Stimulated activated naive B cell treated with anti-CD40 and anti-IgM and Interleukin-4, amounts not matched to agents 10 μg/mL and 1 μg/mL and 100 μg/mL, for 72 hours (primary cell): ENCODE results near the gene CARD10.

Experiments
- ATAC-seq, 2 donors: fragments of 150-1000 bp; cut with Tn5 transposase; replicated peaks; 2 replicates each; pipeline ENCODE4 v1.10.0; 2021; ENCODE audit warnings: moderate library complexity in 1 of 2
- DNase-seq: peaks from one replicate; pipeline ENCODE4 v3.0.0; 2021
- H3K27ac Mint-ChIP-seq: one replicate; pipeline ENCODE4 v1.8.0; 2022; ENCODE audit warnings: mild to moderate bottlenecking, mixed read lengths
- H3K27me3 Mint-ChIP-seq, 2 donors: one replicate each; pipeline ENCODE4 v1.8.0; 2022; ENCODE audit warnings: mixed read lengths in 2 of 2
- H3K36me3 Mint-ChIP-seq, 2 donors: one replicate each; pipeline ENCODE4 v1.8.0; 2022; ENCODE audit warnings: mixed read lengths in 2 of 2, mild to moderate bottlenecking in 1 of 2
- H3K4me1 Mint-ChIP-seq, 2 donors: one replicate each; pipeline ENCODE4 v1.8.0; 2022; ENCODE audit warnings: mixed read lengths in 2 of 2, mild to moderate bottlenecking in 1 of 2
- H3K4me3 Mint-ChIP-seq, 2 donors: one replicate each; pipeline ENCODE4 v1.8.0; 2022; ENCODE audit warnings: mild to moderate bottlenecking in 2 of 2, mixed read lengths in 2 of 2, moderate library complexity in 1 of 2
- H3K9me3 Mint-ChIP-seq, 2 donors: one replicate each; pipeline ENCODE4 v1.8.0; 2022; ENCODE audit warnings: mixed read lengths in 2 of 2, mild to moderate bottlenecking in 1 of 2

CARD10 gene

GRCh38 chr22:37499027-37499707 lies 20.0 kb downstream of the CARD10 start:
- Mint-ChIP-seq H3K9me3 (no peaks in the 10 kb centered on the region), H3K27me3 (peaks cover 46 to 54% of the 10 kb centered on the region in 2 donors), H3K4me3 (no peak overlapping the region), H3K4me1 (peaks cover 3 to 8% of the 10 kb centered on the region in 2 donors), H3K36me3 (no peaks in the 10 kb centered on the region), H3K27ac (no peak overlapping the region)
- DNase-seq (no peak), ATAC-seq (no peak)

DNA sequence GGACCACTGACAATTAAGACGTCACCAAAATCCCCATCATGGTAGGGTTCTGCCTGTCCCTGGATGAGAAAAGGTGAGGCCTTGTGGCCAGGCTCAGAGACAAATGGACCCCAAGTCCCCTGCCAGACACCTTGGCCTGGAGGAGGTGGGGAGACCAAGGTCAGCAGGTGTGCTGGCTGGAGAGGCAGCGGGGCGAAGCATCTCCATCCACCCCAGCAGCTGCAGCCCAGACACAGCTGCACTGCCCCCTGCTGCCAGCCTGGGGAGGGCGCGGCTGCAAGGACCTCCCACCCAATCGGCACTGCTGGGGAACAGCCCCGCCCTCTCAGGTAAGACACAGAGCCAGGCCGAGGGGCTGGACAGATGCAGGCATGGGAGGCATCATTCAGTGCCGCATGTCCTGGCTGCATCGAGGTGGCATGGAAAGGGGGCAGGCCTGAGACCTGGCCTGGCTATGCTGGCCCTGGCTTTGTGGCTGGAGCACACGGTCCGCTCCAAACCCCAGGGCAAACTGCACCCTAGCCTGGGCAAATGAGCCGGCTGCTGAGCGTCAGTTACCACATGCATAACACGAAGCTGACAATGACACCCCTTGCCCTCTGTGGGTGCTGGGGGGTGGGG lies 20.8 kb downstream of the CARD10 start:
- peak; percentile 61 for DNase-seq
- peaks cover 7 to 12% of the 10 kb centered on the region in 2 donors for H3K4me1 Mint-ChIP-seq
- H3K27me3 Mint-ChIP-seq: peaks cover 46 to 54% of the 10 kb centered on the region in 2 donors
- H3K9me3 Mint-ChIP-seq: no peaks in the 10 kb centered on the region
- H3K36me3 Mint-ChIP-seq: no peaks in the 10 kb centered on the region
- no peak overlapping the region for H3K4me3 Mint-ChIP-seq
- H3K27ac Mint-ChIP-seq: no peak overlapping the region
- peak; percentile 95 to 97 for ATAC-seq

DNA sequence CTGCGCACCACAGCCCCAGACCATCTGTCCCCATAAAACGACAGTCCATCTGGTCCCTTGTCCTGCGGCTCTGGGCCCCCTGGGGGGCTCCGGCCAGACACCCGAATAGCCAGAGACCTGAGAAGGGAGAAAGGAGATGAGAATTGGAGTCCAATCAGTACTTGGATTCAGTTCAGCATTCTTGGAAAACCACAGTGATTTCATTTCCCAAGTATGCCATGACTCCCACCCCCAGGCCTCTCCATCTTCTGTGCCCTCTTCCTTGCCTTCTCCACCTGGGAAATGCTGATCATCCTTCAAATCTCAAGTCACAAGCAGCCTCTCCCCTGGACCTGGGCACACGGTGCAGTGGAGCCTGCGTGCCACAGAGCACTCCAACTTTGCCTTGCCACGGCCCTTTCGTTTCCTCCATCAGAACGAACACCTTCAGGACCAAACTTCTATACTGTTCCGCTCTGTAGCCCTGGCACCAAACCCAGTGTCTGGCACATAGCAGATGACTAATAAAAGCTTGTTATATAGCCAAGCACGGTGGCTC lies 22.1 kb downstream of the CARD10 start:
- DNase-seq (no peak), ATAC-seq (no peak)
- Mint-ChIP-seq H3K9me3 (no peaks in the 10 kb centered on the region), H3K36me3 (no peaks in the 10 kb centered on the region), H3K27ac (no peak overlapping the region), H3K27me3 (peaks cover 40 to 49% of the 10 kb centered on the region in 2 donors), H3K4me3 (no peak overlapping the region), H3K4me1 (peaks cover 12 to 20% of the 10 kb centered on the region in 2 donors)

DNA sequence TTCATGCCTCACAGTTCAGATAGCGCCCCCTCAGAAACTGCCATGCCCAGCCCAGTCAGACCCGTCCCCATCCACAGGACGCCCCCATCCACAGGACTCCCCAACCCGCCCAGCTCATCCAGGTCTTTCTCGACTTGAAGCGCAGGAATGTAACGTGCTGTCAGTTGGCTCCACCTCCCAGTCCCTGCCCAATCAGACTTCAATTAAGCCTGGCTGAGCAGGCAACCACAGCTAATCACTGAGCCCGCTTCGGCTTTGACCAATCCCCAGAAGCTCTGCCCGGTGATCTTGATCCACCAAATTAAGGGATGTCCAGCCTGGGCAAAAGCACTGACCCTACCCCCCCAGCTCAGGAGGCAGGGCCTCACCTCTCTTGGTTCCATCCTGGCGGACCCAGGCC lies 22.6 kb downstream of the CARD10 start:
- Mint-ChIP-seq H3K36me3 (no peaks in the 10 kb centered on the region), H3K4me3 (no peak overlapping the region), H3K27me3 (peaks cover 37 to 45% of the 10 kb centered on the region in 2 donors), H3K27ac (no peak overlapping the region), H3K9me3 (no peaks in the 10 kb centered on the region), H3K4me1 (peaks cover 12 to 20% of the 10 kb centered on the region in 2 donors)
- DNase-seq (no peak), ATAC-seq (no peak)

DNA sequence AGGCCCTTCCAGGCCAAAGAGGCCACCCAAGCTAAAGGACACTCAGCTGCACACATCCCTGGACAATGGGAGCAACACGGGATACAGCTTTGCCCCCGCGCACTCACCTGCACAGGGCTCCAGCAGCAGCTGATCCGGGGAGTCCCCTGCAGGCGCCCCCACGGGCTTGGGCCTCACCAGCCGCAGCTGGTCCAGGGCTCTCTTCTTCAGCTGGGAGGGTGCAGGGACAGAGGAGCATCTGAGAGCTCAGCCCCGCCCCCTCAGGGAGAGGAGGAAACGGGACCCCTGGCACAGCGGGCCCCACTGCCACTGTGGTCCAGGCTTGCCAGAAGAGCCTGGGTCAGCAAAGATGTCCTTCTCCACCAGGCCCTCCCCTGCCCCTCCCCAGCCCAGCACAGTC lies 25.2 kb downstream of the CARD10 start:
- Mint-ChIP-seq H3K27me3 (peaks cover 12 to 21% of the 10 kb centered on the region in 2 donors), H3K36me3 (no peaks in the 10 kb centered on the region), H3K4me1 (peaks cover 20 to 21% of the 10 kb centered on the region in 2 donors), H3K4me3 (no peak overlapping the region), H3K27ac (no peak overlapping the region), H3K9me3 (no peaks in the 10 kb centered on the region)
- no peak for ATAC-seq
- DNase-seq: no peak

- Mint-ChIP-seq H3K36me3 (no peaks in the 10 kb centered on the region), H3K9me3 (no peaks in the 10 kb centered on the region), H3K4me1 (peaks cover 20 to 28% of the 10 kb centered on the region in 2 donors), H3K4me3 (no peak overlapping the region), H3K27ac (no peak overlapping the region), H3K27me3 (peaks cover 8 to 16% of the 10 kb centered on the region in 2 donors)
- DNase-seq (peak; percentile 41), ATAC-seq (peak; percentile 71 to 77)
These were observed 26.5 kb downstream of the CARD10 start for GRCh38 chr22:37492428-37493344.

DNA sequence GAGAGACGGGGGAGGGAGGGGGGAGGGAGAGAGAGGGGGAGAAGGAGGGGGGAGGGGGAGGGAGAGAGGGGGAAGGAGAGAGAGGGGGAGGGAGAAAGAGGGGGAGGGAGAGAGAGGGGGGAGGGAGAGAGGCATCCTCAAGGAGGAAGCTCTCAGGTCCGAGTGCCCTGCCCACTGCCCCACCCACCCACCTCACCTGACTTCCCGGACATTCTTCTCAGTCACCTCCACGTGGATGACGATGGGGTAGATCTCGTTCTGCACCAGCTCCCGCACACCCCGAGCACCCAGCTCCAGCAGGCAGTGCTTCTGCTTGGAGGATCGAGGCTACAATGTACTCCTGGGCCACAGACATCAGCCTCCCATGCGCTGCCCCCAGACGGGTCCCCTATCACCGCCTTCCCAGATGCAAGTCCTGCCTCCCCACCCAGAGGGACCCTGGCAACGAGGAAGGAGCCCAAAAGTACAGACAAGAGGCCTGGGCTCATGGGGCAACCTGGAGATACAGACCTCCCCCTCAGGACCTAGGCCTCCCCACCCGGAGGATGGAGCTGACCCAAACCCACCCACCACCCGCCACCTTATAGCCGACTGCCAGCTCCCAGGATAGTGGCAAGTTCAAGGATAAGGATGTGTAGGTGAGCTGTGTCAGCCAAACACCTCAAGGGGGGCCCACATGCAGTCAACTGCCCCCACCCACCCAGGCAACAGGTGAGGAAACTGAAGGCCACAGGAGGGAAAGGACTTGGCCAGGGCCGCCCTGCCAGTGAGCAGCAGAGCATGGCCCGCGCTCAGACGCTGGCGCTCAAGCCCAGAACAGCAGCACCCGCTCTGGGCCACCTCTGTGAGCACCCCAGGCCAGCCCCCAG lies 27.4 kb downstream of the CARD10 start:
- Mint-ChIP-seq H3K27me3 (peaks cover 4 to 10% of the 10 kb centered on the region in 2 donors), H3K36me3 (no peaks in the 10 kb centered on the region), H3K9me3 (no peaks in the 10 kb centered on the region), H3K4me1 (peaks cover 29 to 37% of the 10 kb centered on the region in 2 donors), H3K4me3 (no peak overlapping the region), H3K27ac (no peak overlapping the region)
- DNase-seq: no peak
- ATAC-seq: no peak

GRCh38 chr22:37491106-37491505 lies 28.1 kb downstream of the CARD10 start:
- Mint-ChIP-seq H3K4me3 (no peak overlapping the region), H3K27me3 (peaks cover 4 to 6% of the 10 kb centered on the region in 2 donors), H3K9me3 (no peaks in the 10 kb centered on the region), H3K36me3 (no peaks in the 10 kb centered on the region), H3K27ac (peak overlapping the region; percentile 65), H3K4me1 (peaks cover 34 to 42% of the 10 kb centered on the region in 2 donors)
- ATAC-seq (no peak), DNase-seq (no peak)

DNA sequence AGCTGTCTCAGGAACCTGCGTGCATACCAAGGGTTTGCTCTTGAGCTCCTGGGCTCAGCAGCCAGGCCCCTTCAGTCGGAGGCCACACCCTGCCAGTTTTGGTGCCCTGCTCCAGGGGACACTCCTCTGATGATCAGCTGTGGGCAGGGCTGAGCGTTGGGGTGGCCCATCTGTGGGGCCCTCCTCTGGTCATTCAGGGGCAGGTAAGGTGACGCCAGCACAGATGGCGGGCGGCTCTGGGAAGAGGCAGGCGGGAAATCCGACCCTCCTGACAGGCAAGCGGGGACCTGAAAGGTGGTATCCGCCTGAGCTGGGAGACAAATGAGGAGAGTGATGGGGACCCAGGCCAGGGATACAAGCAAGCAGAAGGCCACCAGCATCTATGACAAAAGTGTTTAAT lies 29.2 kb downstream of the CARD10 start:
- Mint-ChIP-seq H3K9me3 (no peaks in the 10 kb centered on the region), H3K4me1 (peaks cover 34 to 42% of the 10 kb centered on the region in 2 donors), H3K36me3 (peaks cover 0 to 5% of the 10 kb centered on the region in 2 donors), H3K27me3 (peaks cover 0 to 1% of the 10 kb centered on the region in 2 donors), H3K4me3 (no peak overlapping the region), H3K27ac (no peak overlapping the region)
- ATAC-seq: no peak
- no peak for DNase-seq

GRCh38 chr22:37488337-37489135 lies 30.7 kb downstream of the CARD10 start:
- Mint-ChIP-seq H3K4me3 (no peak overlapping the region), H3K27ac (peak overlapping the region; percentile 78), H3K4me1 (peaks cover 35 to 40% of the 10 kb centered on the region in 2 donors), H3K27me3 (no peaks in the 10 kb centered on the region), H3K9me3 (no peaks in the 10 kb centered on the region), H3K36me3 (peaks cover 3 to 14% of the 10 kb centered on the region in 2 donors)
- DNase-seq (no peak), ATAC-seq (no peak)

- Mint-ChIP-seq H3K27ac (peak overlapping the region; percentile 62), H3K9me3 (no peaks in the 10 kb centered on the region)
These were observed 31.6 kb downstream of the CARD10 start for GRCh38 chr22:37487571-37487970.

DNA sequence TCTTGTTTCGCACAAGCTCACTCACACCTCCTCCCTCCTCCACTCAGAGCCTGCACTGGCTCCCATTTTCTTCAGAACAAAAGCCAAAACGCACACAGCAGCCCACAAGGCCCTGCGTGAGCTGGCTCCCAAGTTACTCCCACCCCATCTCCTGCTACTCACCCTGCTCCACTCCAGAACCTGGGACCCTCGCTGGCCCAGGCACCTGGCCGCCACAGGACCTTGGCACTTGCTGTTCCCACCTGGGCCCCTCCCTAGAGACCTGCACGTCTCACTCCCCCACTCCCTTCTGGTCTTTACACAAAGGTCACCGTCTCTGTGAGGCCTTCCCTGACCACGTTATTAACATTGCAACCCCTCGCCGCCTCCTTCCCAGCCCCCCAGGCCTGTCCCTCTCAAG lies 32.1 kb downstream of the CARD10 start:
- H3K27ac Mint-ChIP-seq: peak overlapping the region; percentile 62

More at GRCh38 chr22:37487571-37487970, 31.6 kb downstream of the CARD10 start:
- Mint-ChIP-seq H3K36me3 (peaks cover 9 to 24% of the 10 kb centered on the region in 2 donors), H3K4me3 (peak overlapping the region; percentile 88 to 99), H3K27me3 (no peaks in the 10 kb centered on the region), H3K4me1 (peaks cover 35 to 40% of the 10 kb centered on the region in 2 donors)
- DNase-seq (peak; percentile 35), ATAC-seq (peak; percentile 24 to 33)

More for the DNA sequence above, 32.1 kb downstream of the CARD10 start:
- no peak for DNase-seq
- Mint-ChIP-seq H3K27me3 (no peaks in the 10 kb centered on the region), H3K4me1 (peaks cover 39 to 44% of the 10 kb centered on the region in 2 donors), H3K36me3 (peaks cover 12 to 29% of the 10 kb centered on the region in 2 donors), H3K9me3 (no peaks in the 10 kb centered on the region), H3K4me3 (peak overlapping the region; percentile 88 to 99)
- no peak for ATAC-seq
